K562 (cell line): ENCODE data around the gene ID2. TPM values are rescaled to one million over a fixed set of nuclear protein-coding genes. Genes with fewer than 3 reads are reported as not detected.

Experiments used
- ATAC-seq: fragments of 200-7000 bp; cut with Tn5 transposase; 3 replicates; pipeline ENCODE4 v1.9.1; 2020; ENCODE audit warnings: moderate library complexity
- BruUV-seq: library from RNA; stranded (reverse); fragments of 400-500 nt; replicated peaks from 2 replicates; lab custom pipeline; 2021; lab: Mats Ljungman, UMichigan
- CTCF ChIA-PET: fragments of 300-600 bp; formaldehyde crosslinking; extraction: SDS; loops from one replicate; lab custom pipeline; 2021; ENCODE audit warnings: low intra/inter-chr PET ratio; lab: Yijun Ruan, JAX
- POLR2A ChIA-PET: fragments of 300-600, 350-650 bp; sonication (Branson Sonifier 250); formaldehyde crosslinking; extraction: SDS; loops from one replicate; lab custom pipeline; 2021; ENCODE audit warnings: antibody characterized with exemption, inconsistent platforms; lab: Yijun Ruan, JAX
- DNase-seq, 4 experiments: peaks; one replicate each; pipeline versions ENCODE4 v3.0.0 to v3.0.0-alpha.2; 2011 to 2018; ENCODE audit warnings: low spot score in 3 of 4, mixed read lengths in 3 of 4; ENCODE audit errors: extremely low read depth in 1 of 4
- FAIRE-seq: peaks from 2 replicates; lab custom pipeline; 2011; peaks lifted over from hg19 to GRCh38; lab: Jason Lieb, UNC
- H2AFZ ChIP-seq: 2 replicates; pipeline ENCODE4 v1.6.0; 2011; ENCODE audit warnings: low read depth, low read length, control low read depth, inconsistent platforms
- H3K27ac ChIP-seq: fragments of 200-600 bp; 3 replicates; pipeline ENCODE4 v1.8.0; 2011; ENCODE audit warnings: low read depth, mild to moderate bottlenecking, control low read depth, inconsistent platforms, low read length, moderate library complexity, mixed read lengths; ENCODE audit errors: extremely low read depth
- H3K27me3 ChIP-seq, 2 experiments: fragments of 300-600 bp in 1 of 2; 2 replicates in 1 of 2; 3 replicates in 1 of 2; pipeline versions ENCODE4 v1.6.0 to v1.8.0; 2011; ENCODE audit warnings: inconsistent platforms in 2 of 2, low read length in 2 of 2, mild to moderate bottlenecking in 1 of 2, mixed read lengths in 1 of 2, moderate library complexity in 1 of 2; ENCODE audit not compliant: control insufficient read depth in 2 of 2, insufficient read depth in 2 of 2
- H3K36me3 ChIP-seq: fragments of 300-600 bp; 3 replicates; pipeline ENCODE4 v1.8.0; 2011; ENCODE audit warnings: mild to moderate bottlenecking, low read length, inconsistent platforms; ENCODE audit not compliant: control insufficient read depth, insufficient read depth
- H3K4me1 ChIP-seq, 2 experiments: fragments of 200-600 bp in 1 of 2; replicated peaks in 1 of 2; 2 replicates in 1 of 2; 3 replicates in 1 of 2; pipeline versions ENCODE4 v1.5.1 to v1.8.0; 2011; ENCODE audit warnings: inconsistent platforms in 2 of 2, low read length in 2 of 2, mild to moderate bottlenecking in 1 of 2, mixed read lengths in 1 of 2, moderate library complexity in 1 of 2; ENCODE audit not compliant: control insufficient read depth in 2 of 2, insufficient read depth in 2 of 2
- H3K4me2 ChIP-seq: 2 replicates; pipeline ENCODE4 v1.6.1; 2011; ENCODE audit warnings: low read length, control low read depth, inconsistent platforms, mixed read lengths; ENCODE audit not compliant: insufficient read depth
- H3K4me3 ChIP-seq: fragments of 200-600 bp; sonication (generic), shearing (Covaris generic); 2 replicates; pipeline ENCODE4 v1.5.1; 2016; ENCODE audit warnings: control low read depth, inconsistent platforms
- H3K79me2 ChIP-seq: fragments of 200-600 bp; 3 replicates; pipeline ENCODE4 v1.8.0; 2011; ENCODE audit warnings: low read length, inconsistent platforms; ENCODE audit not compliant: control insufficient read depth, insufficient read depth
- H3K9ac ChIP-seq, 2 experiments: 2 replicates each; pipeline versions ENCODE4 v1.6.0 to v1.6.1; 2011; ENCODE audit warnings: low read depth in 2 of 2, low read length in 2 of 2, control low read depth in 1 of 2, inconsistent platforms in 1 of 2, mild to moderate bottlenecking in 1 of 2, mixed read lengths in 1 of 2; ENCODE audit not compliant: insufficient read depth in 1 of 2
- H3K9me1 ChIP-seq: one replicate; pipeline ENCODE4 v1.6.0; 2011; ENCODE audit warnings: inconsistent platforms, mild to moderate bottlenecking, low read length, moderate library complexity; ENCODE audit not compliant: control insufficient read depth, insufficient read depth
- H3K9me3 ChIP-seq: replicated peaks from 2 replicates; pipeline ENCODE4 v1.5.1; 2011; ENCODE audit warnings: low read depth, low read length, inconsistent platforms; ENCODE audit not compliant: control insufficient read depth, insufficient read depth
- H4K20me1 ChIP-seq: replicated peaks from 2 replicates; pipeline ENCODE4 v1.6.1; 2011; ENCODE audit warnings: low read length, inconsistent platforms, mixed read lengths; ENCODE audit not compliant: control insufficient read depth, insufficient read depth
- MTF1 ChIP-seq: fragments of 250-450 bp; sonication (Bioruptor Pico); IDR thresholded peaks from 2 replicates; pipeline ENCODE4 v1.9.0; 2021; ENCODE audit warnings: moderate library complexity, mild to moderate bottlenecking, inconsistent platforms, borderline replicate concordance
- POLR2A ChIP-seq: fragments of 450-650 bp; conservative IDR thresholded peaks from 2 replicates; pipeline ENCODE4 v1.6.1; 2016
- RAD21 ChIP-seq, 2 experiments: fragments of 250-450 bp in 1 of 2; fragments of 450-650 bp in 1 of 2; sonication (Bioruptor Pico) in 1 of 2; formaldehyde crosslinking in 1 of 2; IDR thresholded peaks in 1 of 2; conservative IDR thresholded peaks in 1 of 2; 2 replicates each; pipeline versions ENCODE4 v1.4.0 to v1.8.0; 2020 to 2022; ENCODE audit warnings: mild to moderate bottlenecking in 2 of 2, moderate library complexity in 1 of 2
- THRAP3 ChIP-seq: fragments of 450-650 bp; IDR thresholded peaks from 2 replicates; pipeline ENCODE4 v1.6.1; 2016; ENCODE audit warnings: mild to moderate bottlenecking, inconsistent platforms, borderline replicate concordance
- YY1 ChIP-seq, 3 experiments: IDR thresholded peaks; 2 replicates each; pipeline ENCODE4 v1.6.1; 2011; ENCODE audit warnings: low read length in 2 of 3, mild to moderate bottlenecking in 2 of 3, moderate library complexity in 2 of 3, borderline replicate concordance in 1 of 3, control low read depth in 1 of 3, low read depth in 1 of 3; ENCODE audit not compliant: insufficient read depth in 3 of 3, insufficient replicate concordance in 2 of 3, control insufficient read depth in 1 of 3, insufficient read length in 1 of 3; ENCODE audit errors: extremely low read depth in 1 of 3
- WGBS: fragments of 100-300 bp; shearing (Covaris generic); methylation state at CpG from one replicate; pipeline ENCODE4 v1.1.6; 2016; ENCODE audit warnings: low coverage, mixed read lengths; ENCODE audit not compliant: insufficient coverage; ENCODE audit errors: missing lambda C conversion rate; 5-methylcytosine and 5-hydroxymethylcytosine counted together
- in situ Hi-C: fragments of 300-500 bp; cut with MboI; formaldehyde crosslinking; loops from 4 replicates; pipeline ENCODE4 v1.15.0; 2018; ENCODE audit warnings: inconsistent platforms, mixed read lengths
- intact Hi-C: fragments of 100-400 bp; cut with micrococcal nuclease; formaldehyde crosslinking; loops from 2 replicates; pipeline ENCODE4 v1.14.2; 2022
- polyA plus RNA-seq, 8 experiments: library from polyadenylated mRNA; depleted of rRNA in 4 of 8; stranded (reverse) in 5 of 8; unstranded in 3 of 8; fragments of >200 nt; fragmentation: Nextera tagmentation in 2 of 8; fragmentation: Illumina TruSeq in 1 of 8; extraction: Ambion mirVana in 2 of 8; extraction: Trizol in 1 of 8; gene quantifications; 2 replicates each; pipeline versions ENCODE4 v1.2.1 to v1.2.3, GENCODE V29; 2011 to 2014; ENCODE audit warnings: inconsistent platforms in 1 of 8, missing spikeins in 1 of 8
- total RNA-seq, 7 experiments: library from RNA; depleted of rRNA in 6 of 7; stranded (reverse); fragments of >200 nt in 6 of 7; fragmentation: Illumina TruSeq in 2 of 7; extraction: Trizol in 2 of 7; gene quantifications; 2 replicates each; pipeline versions ENCODE4 v1.2.1 to v1.2.3, GENCODE V29; 2011 to 2021; ENCODE audit warnings: low replicate concordance in 1 of 7
- TF ChIP-seq, protein P1 (sequence below): fragments of 450-650 bp; IDR thresholded peaks from 2 replicates; pipeline ENCODE4 v1.6.1; 2016
- TF ChIP-seq, protein P2 (sequence below), 3 experiments: IDR thresholded peaks in 2 of 3; conservative IDR thresholded peaks in 1 of 3; 2 replicates each; pipeline ENCODE4 v1.5.1; 2011 to 2012; ENCODE audit warnings: low read length in 3 of 3, mild to moderate bottlenecking in 3 of 3, control low read depth in 2 of 3, improper control_type of control experiment in 1 of 3, inconsistent platforms in 1 of 3, low read depth in 1 of 3, mixed read lengths in 1 of 3, moderate library complexity in 1 of 3; ENCODE audit not compliant: insufficient read depth in 2 of 3

Gene ID2
- total and polyA plus RNA-seq, 9 of the 15 experiments (the other 6 are each of a cell fraction or from before 2014, with no cell fraction given): 8.0 to 35.7 (median 16.6) TPM

GRCh38 chr2:8697190-8697589 lies 15.3 kb downstream of the ID2 start:
- Histone ChIP-seq H3K9me3 (no peaks in the 10 kb centered on the region), H3K4me1 (peaks cover 10 to 17% of the 10 kb centered on the region in 2 experiments; a peak in 4 of 5 replicates), H3K4me2 (peak overlapping the region; percentile 41; the same call in 1 of the 2 replicates), H3K79me2 (no peaks in the 10 kb centered on the region), H3K9me1 (no peaks in the 10 kb centered on the region), H2AFZ (peak overlapping the region; percentile 87), H3K4me3 (no peak overlapping the region), H3K9ac (no peak overlapping the region), H3K27ac (no peak overlapping the region), H3K36me3 (no peaks in the 10 kb centered on the region), H3K27me3 (no peaks in the 10 kb centered on the region), H4K20me1 (no peaks in the 10 kb centered on the region)
- in situ Hi-C loops: loop anchor here (25.0 kb wide), 2 partner anchors 685 to 1610 kb away; no protein-coding TSS in a partner anchor
- POLR2A ChIA-PET: no interaction called here
- intact Hi-C loops: no loop called here
- 14% methylated on average over 5 of the region's 5 CpGs for WGBS
- DNase-seq (peak in 2 of 4 experiments; percentile 45 to 61), ATAC-seq (peak; percentile 85), FAIRE-seq (peak; percentile 72)
- BruUV-seq: no TSS peak
- TF ChIP-seq YY1 (IDR thresholded peaks at IDR 0.05; ENCODE audit: borderline replicate concordance in 1 of 3, control insufficient read depth in 1 of 3, extremely low read depth in 1 of 3, insufficient read depth in 3 of 3, insufficient read length in 1 of 3, insufficient replicate concordance in 2 of 3, low read depth in 1 of 3, low read length in 2 of 3) (no peak), POLR2A (no peak), THRAP3 (no peak), RAD21 (CRISPR knock-in tag; conservative IDR thresholded peaks at IDR 0.05 in 1 of 2, IDR thresholded peaks at IDR 0.05 in 1 of 2) (peak; percentile 8 to 48; a peak in 2 of 4 replicates), MTF1 (CRISPR knock-in tag) (no peak)
- TF ChIP-seq, protein P1, sequence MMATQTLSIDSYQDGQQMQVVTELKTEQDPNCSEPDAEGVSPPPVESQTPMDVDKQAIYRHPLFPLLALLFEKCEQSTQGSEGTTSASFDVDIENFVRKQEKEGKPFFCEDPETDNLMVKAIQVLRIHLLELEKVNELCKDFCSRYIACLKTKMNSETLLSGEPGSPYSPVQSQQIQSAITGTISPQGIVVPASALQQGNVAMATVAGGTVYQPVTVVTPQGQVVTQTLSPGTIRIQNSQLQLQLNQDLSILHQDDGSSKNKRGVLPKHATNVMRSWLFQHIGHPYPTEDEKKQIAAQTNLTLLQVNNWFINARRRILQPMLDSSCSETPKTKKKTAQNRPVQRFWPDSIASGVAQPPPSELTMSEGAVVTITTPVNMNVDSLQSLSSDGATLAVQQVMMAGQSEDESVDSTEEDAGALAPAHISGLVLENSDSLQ: no peak
- TF ChIP-seq, protein P2, sequence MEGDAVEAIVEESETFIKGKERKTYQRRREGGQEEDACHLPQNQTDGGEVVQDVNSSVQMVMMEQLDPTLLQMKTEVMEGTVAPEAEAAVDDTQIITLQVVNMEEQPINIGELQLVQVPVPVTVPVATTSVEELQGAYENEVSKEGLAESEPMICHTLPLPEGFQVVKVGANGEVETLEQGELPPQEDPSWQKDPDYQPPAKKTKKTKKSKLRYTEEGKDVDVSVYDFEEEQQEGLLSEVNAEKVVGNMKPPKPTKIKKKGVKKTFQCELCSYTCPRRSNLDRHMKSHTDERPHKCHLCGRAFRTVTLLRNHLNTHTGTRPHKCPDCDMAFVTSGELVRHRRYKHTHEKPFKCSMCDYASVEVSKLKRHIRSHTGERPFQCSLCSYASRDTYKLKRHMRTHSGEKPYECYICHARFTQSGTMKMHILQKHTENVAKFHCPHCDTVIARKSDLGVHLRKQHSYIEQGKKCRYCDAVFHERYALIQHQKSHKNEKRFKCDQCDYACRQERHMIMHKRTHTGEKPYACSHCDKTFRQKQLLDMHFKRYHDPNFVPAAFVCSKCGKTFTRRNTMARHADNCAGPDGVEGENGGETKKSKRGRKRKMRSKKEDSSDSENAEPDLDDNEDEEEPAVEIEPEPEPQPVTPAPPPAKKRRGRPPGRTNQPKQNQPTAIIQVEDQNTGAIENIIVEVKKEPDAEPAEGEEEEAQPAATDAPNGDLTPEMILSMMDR (IDR thresholded peaks at IDR 0.05 in 2 of 3, conservative IDR thresholded peaks at IDR 0.05 in 1 of 3; ENCODE audit: insufficient read depth in 2 of 3, low read depth in 1 of 3, low read length in 3 of 3): peak; percentile 29 to 34 (median 34); a peak in 5 of 6 replicates
- CTCF ChIA-PET: no interaction called here
